ENCODE results near the gene ENPP7. TPM values are rescaled to one million over a fixed set of nuclear protein-coding genes. Genes with fewer than 3 reads are reported as not detected.
A peak's percentile ranks its signal among the peaks of the same experiment; 100 is the strongest.

ENPP7 gene
- total and polyA plus RNA-seq, 2 donors (not counting 3 experiments of a cell fraction or from before 2014, with no cell fraction given) = not detected

DNA sequence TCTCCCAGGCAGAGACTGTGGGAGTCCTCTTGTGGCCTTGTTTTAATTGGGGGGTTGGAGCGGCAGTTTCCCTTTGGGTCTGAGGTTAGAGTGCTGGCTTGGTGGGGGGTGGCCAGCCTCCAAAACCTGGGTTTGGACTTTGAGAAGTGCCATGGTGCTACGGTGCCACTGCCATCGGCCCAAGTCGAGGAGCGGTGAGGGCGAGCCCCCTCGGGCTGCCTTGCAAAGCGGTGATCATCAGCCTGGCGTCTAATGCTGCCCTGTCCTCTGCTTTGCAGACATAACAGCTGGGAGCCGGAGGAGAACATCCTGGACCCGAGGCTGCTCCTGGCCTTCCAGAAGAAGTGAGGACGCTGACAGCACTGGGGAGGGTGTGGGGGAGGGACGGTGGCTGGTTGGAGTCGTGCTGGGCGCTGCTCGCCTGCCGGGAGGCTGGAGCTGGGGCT lies 48.4 kb downstream of the ENPP7 start:
- Histone ChIP-seq H3K27me3 (ENCODE audit: control insufficient read depth in 2 of 2, insufficient read depth in 2 of 2, low read length in 2 of 2) (peaks cover 4 to 9% of the 10 kb centered on the region in 2 experiments), H3K36me3 (ENCODE audit: control insufficient read depth in 2 of 2, extremely low read depth in 1 of 2, insufficient read depth in 2 of 2, low read length in 2 of 2) (peaks cover 0 to 3% of the 10 kb centered on the region in 2 experiments), H2AFZ (ENCODE audit: low read depth, low read length) (peak overlapping the region; percentile 10), H3K4me1 (ENCODE audit: control insufficient read depth, extremely low read depth, insufficient read depth, low read length) (peaks cover 20% of the 10 kb centered on the region), H3K9me3 (replicated peaks; ENCODE audit: control insufficient read depth, insufficient read depth, low read length) (no peaks in the 10 kb centered on the region), H3K79me2 (ENCODE audit: control insufficient read depth, insufficient read depth, low read length) (no peaks in the 10 kb centered on the region), H4K20me1 (replicated peaks; ENCODE audit: control insufficient read depth, extremely low read depth, insufficient read depth, low read length) (no peaks in the 10 kb centered on the region), H3K4me2 (ENCODE audit: insufficient read depth, low read length) (peak overlapping the region; percentile 67), H3K9me1 (replicated peaks; ENCODE audit: control insufficient read depth, extremely low read depth, insufficient read depth, low read length) (no peaks in the 10 kb centered on the region), H3K27ac (ENCODE audit: insufficient read depth, low read depth, low read length) (no peak overlapping the region), H3K4me3 (replicated peaks in 1 of 3; ENCODE audit: insufficient read depth in 1 of 3, low read depth in 1 of 3, low read length in 3 of 3) (peak overlapping the region; percentile 67 to 95 (median 69)), H3K9ac (replicated peaks; ENCODE audit: extremely low read depth, insufficient read depth, low read length) (peak overlapping the region; percentile 19)
- TSS peak; percentile 14 for BruUV-seq (replicated peaks)
- TF ChIP-seq FOS (IDR thresholded peaks at IDR 0.05; ENCODE audit: borderline replicate concordance, insufficient read depth, low read length) = no peak
- TF ChIP-seq, protein P1, sequence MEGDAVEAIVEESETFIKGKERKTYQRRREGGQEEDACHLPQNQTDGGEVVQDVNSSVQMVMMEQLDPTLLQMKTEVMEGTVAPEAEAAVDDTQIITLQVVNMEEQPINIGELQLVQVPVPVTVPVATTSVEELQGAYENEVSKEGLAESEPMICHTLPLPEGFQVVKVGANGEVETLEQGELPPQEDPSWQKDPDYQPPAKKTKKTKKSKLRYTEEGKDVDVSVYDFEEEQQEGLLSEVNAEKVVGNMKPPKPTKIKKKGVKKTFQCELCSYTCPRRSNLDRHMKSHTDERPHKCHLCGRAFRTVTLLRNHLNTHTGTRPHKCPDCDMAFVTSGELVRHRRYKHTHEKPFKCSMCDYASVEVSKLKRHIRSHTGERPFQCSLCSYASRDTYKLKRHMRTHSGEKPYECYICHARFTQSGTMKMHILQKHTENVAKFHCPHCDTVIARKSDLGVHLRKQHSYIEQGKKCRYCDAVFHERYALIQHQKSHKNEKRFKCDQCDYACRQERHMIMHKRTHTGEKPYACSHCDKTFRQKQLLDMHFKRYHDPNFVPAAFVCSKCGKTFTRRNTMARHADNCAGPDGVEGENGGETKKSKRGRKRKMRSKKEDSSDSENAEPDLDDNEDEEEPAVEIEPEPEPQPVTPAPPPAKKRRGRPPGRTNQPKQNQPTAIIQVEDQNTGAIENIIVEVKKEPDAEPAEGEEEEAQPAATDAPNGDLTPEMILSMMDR (IDR thresholded peaks at IDR 0.05; ENCODE audit: extremely low read depth in 1 of 2, insufficient read depth in 1 of 2, low read depth in 1 of 2, low read length in 2 of 2) = no peak
- no peak for TF ChIP-seq POLR2A (IDR thresholded peaks at IDR 0.05; ENCODE audit: low read depth, low read length)
- TF ChIP-seq JUN (IDR thresholded peaks at IDR 0.05; ENCODE audit: borderline replicate concordance, insufficient read depth, insufficient read length, low read depth) = no peak
- TF ChIP-seq, protein P2, sequence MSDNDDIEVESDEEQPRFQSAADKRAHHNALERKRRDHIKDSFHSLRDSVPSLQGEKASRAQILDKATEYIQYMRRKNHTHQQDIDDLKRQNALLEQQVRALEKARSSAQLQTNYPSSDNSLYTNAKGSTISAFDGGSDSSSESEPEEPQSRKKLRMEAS (IDR thresholded peaks at IDR 0.05; ENCODE audit: insufficient read depth, insufficient read length) = no peak
- TF ChIP-seq EZH2 (IDR thresholded peaks at IDR 0.05; ENCODE audit: borderline replicate concordance, low read depth, low read length, severe bottlenecking) = no peak
- no peak for TF ChIP-seq POLR2AphosphoS5 (IDR thresholded peaks at IDR 0.05; ENCODE audit: insufficient read depth, low read depth, low read length)
- intact Hi-C loops (cut with micrococcal nuclease) (no loop called here), dilution Hi-C loops (cut with MboI; ENCODE audit: extremely low pct_ligation_motif_present, low sequenced_read_pairs) (no loop called here)
- no peak for DNase-seq (ENCODE audit: low read depth, low spot score)
- no peak for FAIRE-seq
- CTCF ChIA-PET = interaction anchor here (1.0 to 2.0 kb wide), 6 partner anchors 8 to 213 kb away, joined by 3 to 9 read pairs (median 6); no protein-coding TSS in a partner anchor
- POLR2A ChIA-PET = no interaction called here

Measured in endothelial cell of umbilical vein (primary cell).